Measurements from ENCODE around the gene MBOAT2. TPM values are rescaled to one million over a fixed set of nuclear protein-coding genes. Genes with fewer than 3 reads are reported as not detected.

MBOAT2 gene
- total RNA-seq, 1 donor from 2014 or later = 4.5 TPM

- no peak for DNase-seq (ENCODE audit: low read depth in 2 of 2)
These were observed 181.3 kb downstream of the MBOAT2 start for GRCh38 chr2:8822218-8822617.

- DNase-seq (ENCODE audit: low read depth in 2 of 2) = no peak
These were observed 181.9 kb downstream of the MBOAT2 start for GRCh38 chr2:8821276-8822217.

GRCh38 chr2:8819948-8820347 is 183.5 kb downstream of the MBOAT2 start:
- no peak for DNase-seq (ENCODE audit: low read depth in 2 of 2)

GRCh38 chr2:8819194-8819593 is 184.3 kb downstream of the MBOAT2 start:
- DNase-seq (ENCODE audit: low read depth in 2 of 2) = no peak

GRCh38 chr2:8817221-8817620 is 186.3 kb downstream of the MBOAT2 start:
- DNase-seq (ENCODE audit: low read depth in 2 of 2) = no peak

GRCh38 chr2:8806885-8807704 is 196.4 kb downstream of the MBOAT2 start:
- DNase-seq (ENCODE audit: low read depth in 2 of 2) = no peak

- DNase-seq (ENCODE audit: low read depth in 2 of 2) = no peak
These were observed 197.9 kb downstream of the MBOAT2 start for GRCh38 chr2:8805278-8806210.

- peak; percentile 4 to 90 for DNase-seq (ENCODE audit: low read depth in 2 of 2)
These were observed 199.7 kb downstream of the MBOAT2 start for GRCh38 chr2:8803658-8804379.

- no peak for DNase-seq (ENCODE audit: low read depth in 2 of 2)
These were observed 200.7 kb downstream of the MBOAT2 start for GRCh38 chr2:8802741-8803140.

Other genes starting within 250 kb of the MBOAT2 start
- 39.7 and 48.9 TPM in 2 replicates for gene KIDINS220, start 166.1 kb downstream of the MBOAT2 start, total RNA-seq
- 29.8 and 30.0 TPM in 2 replicates for gene ASAP2, start 203.1 kb upstream of the MBOAT2 start, total RNA-seq